Loucy (cell line): ENCODE results near the gene SLC16A7.

ENCODE experiments used
- EZH2phosphoT487 ChIP-seq: fragments of 200-600 bp; IDR thresholded peaks from 2 replicates; pipeline ENCODE4 v1.6.1; 2018; ENCODE audit warnings: antibody characterized with exemption, mild to moderate bottlenecking, moderate library complexity, borderline replicate concordance
- TF ChIP-seq, protein P1 (sequence below): fragments of 200-600 bp; sonication (generic); conservative IDR thresholded peaks from 2 replicates; pipeline ENCODE4 v1.5.1; 2014; ENCODE audit warnings: mild to moderate bottlenecking, antibody characterized with exemption, low read length

DNA sequence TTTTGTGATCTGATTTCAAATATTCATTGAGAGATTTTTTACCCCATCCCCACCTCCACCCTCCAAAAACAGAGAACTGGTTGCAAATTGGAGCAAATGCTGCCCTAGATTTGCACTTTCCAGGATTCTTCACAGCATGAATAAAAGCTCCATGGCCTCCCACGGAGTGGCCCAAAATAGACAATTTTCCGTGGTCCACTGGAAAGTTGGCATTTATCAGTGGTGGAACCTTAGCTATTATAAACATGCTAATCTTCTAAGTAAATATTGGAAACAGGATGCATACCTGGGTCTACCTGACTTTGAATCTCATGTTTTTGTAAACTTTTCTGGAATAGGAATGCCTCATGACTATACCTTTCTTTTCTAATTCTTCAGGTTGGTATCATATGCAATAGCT, 123.9 kb downstream of the SLC16A7 start:
- TF ChIP-seq, protein P1, sequence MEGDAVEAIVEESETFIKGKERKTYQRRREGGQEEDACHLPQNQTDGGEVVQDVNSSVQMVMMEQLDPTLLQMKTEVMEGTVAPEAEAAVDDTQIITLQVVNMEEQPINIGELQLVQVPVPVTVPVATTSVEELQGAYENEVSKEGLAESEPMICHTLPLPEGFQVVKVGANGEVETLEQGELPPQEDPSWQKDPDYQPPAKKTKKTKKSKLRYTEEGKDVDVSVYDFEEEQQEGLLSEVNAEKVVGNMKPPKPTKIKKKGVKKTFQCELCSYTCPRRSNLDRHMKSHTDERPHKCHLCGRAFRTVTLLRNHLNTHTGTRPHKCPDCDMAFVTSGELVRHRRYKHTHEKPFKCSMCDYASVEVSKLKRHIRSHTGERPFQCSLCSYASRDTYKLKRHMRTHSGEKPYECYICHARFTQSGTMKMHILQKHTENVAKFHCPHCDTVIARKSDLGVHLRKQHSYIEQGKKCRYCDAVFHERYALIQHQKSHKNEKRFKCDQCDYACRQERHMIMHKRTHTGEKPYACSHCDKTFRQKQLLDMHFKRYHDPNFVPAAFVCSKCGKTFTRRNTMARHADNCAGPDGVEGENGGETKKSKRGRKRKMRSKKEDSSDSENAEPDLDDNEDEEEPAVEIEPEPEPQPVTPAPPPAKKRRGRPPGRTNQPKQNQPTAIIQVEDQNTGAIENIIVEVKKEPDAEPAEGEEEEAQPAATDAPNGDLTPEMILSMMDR, result no peak
- TF ChIP-seq EZH2phosphoT487, result no peak
